K562 (cell line): Measurements from ENCODE around the gene RHOU. TPM values are rescaled to one million over a fixed set of nuclear protein-coding genes. Genes with fewer than 3 reads are reported as not detected.

Experiments used
- ATAC-seq: fragments of 200-7000 bp; cut with Tn5 transposase; 3 replicates; pipeline ENCODE4 v1.9.1; 2020; ENCODE audit warnings: moderate library complexity
- BruUV-seq: library from RNA; stranded (reverse); fragments of 400-500 nt; replicated peaks from 2 replicates; lab custom pipeline; 2021; lab: Mats Ljungman, UMichigan
- CTCF ChIA-PET: fragments of 300-600 bp; formaldehyde crosslinking; extraction: SDS; loops from one replicate; lab custom pipeline; 2021; ENCODE audit warnings: low intra/inter-chr PET ratio; lab: Yijun Ruan, JAX
- POLR2A ChIA-PET: fragments of 300-600, 350-650 bp; sonication (Branson Sonifier 250); formaldehyde crosslinking; extraction: SDS; loops from one replicate; lab custom pipeline; 2021; ENCODE audit warnings: antibody characterized with exemption, inconsistent platforms; lab: Yijun Ruan, JAX
- DNase-seq, 4 experiments: peaks; one replicate each; pipeline versions ENCODE4 v3.0.0 to v3.0.0-alpha.2; 2011 to 2018; ENCODE audit warnings: low spot score in 3 of 4, mixed read lengths in 3 of 4; ENCODE audit errors: extremely low read depth in 1 of 4
- FAIRE-seq: peaks from 2 replicates; lab custom pipeline; 2011; peaks lifted over from hg19 to GRCh38; lab: Jason Lieb, UNC
- H2AFZ ChIP-seq: 2 replicates; pipeline ENCODE4 v1.6.0; 2011; ENCODE audit warnings: low read depth, low read length, control low read depth, inconsistent platforms
- H3K27ac ChIP-seq: fragments of 200-600 bp; 3 replicates; pipeline ENCODE4 v1.8.0; 2011; ENCODE audit warnings: low read depth, mild to moderate bottlenecking, control low read depth, inconsistent platforms, low read length, moderate library complexity, mixed read lengths; ENCODE audit errors: extremely low read depth
- H3K27me3 ChIP-seq, 2 experiments: fragments of 300-600 bp in 1 of 2; 2 replicates in 1 of 2; 3 replicates in 1 of 2; pipeline versions ENCODE4 v1.6.0 to v1.8.0; 2011; ENCODE audit warnings: inconsistent platforms in 2 of 2, low read length in 2 of 2, mild to moderate bottlenecking in 1 of 2, mixed read lengths in 1 of 2, moderate library complexity in 1 of 2; ENCODE audit not compliant: control insufficient read depth in 2 of 2, insufficient read depth in 2 of 2
- H3K36me3 ChIP-seq: fragments of 300-600 bp; 3 replicates; pipeline ENCODE4 v1.8.0; 2011; ENCODE audit warnings: mild to moderate bottlenecking, low read length, inconsistent platforms; ENCODE audit not compliant: control insufficient read depth, insufficient read depth
- H3K4me1 ChIP-seq, 2 experiments: fragments of 200-600 bp in 1 of 2; replicated peaks in 1 of 2; 2 replicates in 1 of 2; 3 replicates in 1 of 2; pipeline versions ENCODE4 v1.5.1 to v1.8.0; 2011; ENCODE audit warnings: inconsistent platforms in 2 of 2, low read length in 2 of 2, mild to moderate bottlenecking in 1 of 2, mixed read lengths in 1 of 2, moderate library complexity in 1 of 2; ENCODE audit not compliant: control insufficient read depth in 2 of 2, insufficient read depth in 2 of 2
- H3K4me2 ChIP-seq: 2 replicates; pipeline ENCODE4 v1.6.1; 2011; ENCODE audit warnings: low read length, control low read depth, inconsistent platforms, mixed read lengths; ENCODE audit not compliant: insufficient read depth
- H3K4me3 ChIP-seq: fragments of 200-600 bp; sonication (generic), shearing (Covaris generic); 2 replicates; pipeline ENCODE4 v1.5.1; 2016; ENCODE audit warnings: control low read depth, inconsistent platforms
- H3K79me2 ChIP-seq: fragments of 200-600 bp; 3 replicates; pipeline ENCODE4 v1.8.0; 2011; ENCODE audit warnings: low read length, inconsistent platforms; ENCODE audit not compliant: control insufficient read depth, insufficient read depth
- H3K9ac ChIP-seq, 2 experiments: 2 replicates each; pipeline versions ENCODE4 v1.6.0 to v1.6.1; 2011; ENCODE audit warnings: low read depth in 2 of 2, low read length in 2 of 2, control low read depth in 1 of 2, inconsistent platforms in 1 of 2, mild to moderate bottlenecking in 1 of 2, mixed read lengths in 1 of 2; ENCODE audit not compliant: insufficient read depth in 1 of 2
- H3K9me1 ChIP-seq: one replicate; pipeline ENCODE4 v1.6.0; 2011; ENCODE audit warnings: inconsistent platforms, mild to moderate bottlenecking, low read length, moderate library complexity; ENCODE audit not compliant: control insufficient read depth, insufficient read depth
- H3K9me3 ChIP-seq: replicated peaks from 2 replicates; pipeline ENCODE4 v1.5.1; 2011; ENCODE audit warnings: low read depth, low read length, inconsistent platforms; ENCODE audit not compliant: control insufficient read depth, insufficient read depth
- H4K20me1 ChIP-seq: replicated peaks from 2 replicates; pipeline ENCODE4 v1.6.1; 2011; ENCODE audit warnings: low read length, inconsistent platforms, mixed read lengths; ENCODE audit not compliant: control insufficient read depth, insufficient read depth
- EGR1 ChIP-seq: fragments of 450-650 bp; conservative IDR thresholded peaks from 2 replicates; pipeline ENCODE4 v1.6.1; 2017; ENCODE audit warnings: mild to moderate bottlenecking
- GATA2 ChIP-seq: sonication (generic); formaldehyde crosslinking; IDR thresholded peaks from 2 replicates; pipeline ENCODE4 v1.4.0; 2020; ENCODE audit warnings: mild to moderate bottlenecking, missing genetic modification reagents
- KDM2B ChIP-seq: fragments of 250-450 bp; sonication (Bioruptor Pico); IDR thresholded peaks from 2 replicates; pipeline ENCODE4 v1.8.0; 2021; ENCODE audit warnings: mild to moderate bottlenecking, moderate library complexity
- SRSF1 ChIP-seq: fragments of 200-400 bp; formaldehyde crosslinking; IDR thresholded peaks from 2 replicates; pipeline ENCODE4 v1.6.1; 2017; ENCODE audit warnings: mild to moderate bottlenecking, low read depth, low read length, moderate library complexity
- ZBTB26 ChIP-seq: fragments of 450-650 bp; formaldehyde crosslinking; IDR thresholded peaks from 2 replicates; pipeline ENCODE4 v1.4.0; 2022; ENCODE audit warnings: missing genetic modification characterization
- ZZZ3 ChIP-seq: fragments of 450-650 bp; IDR thresholded peaks from 2 replicates; pipeline ENCODE4 v1.6.1; 2016; ENCODE audit warnings: antibody characterized with exemption, mild to moderate bottlenecking, moderate library complexity
- WGBS: fragments of 100-300 bp; shearing (Covaris generic); methylation state at CpG from one replicate; pipeline ENCODE4 v1.1.6; 2016; ENCODE audit warnings: low coverage, mixed read lengths; ENCODE audit not compliant: insufficient coverage; ENCODE audit errors: missing lambda C conversion rate; 5-methylcytosine and 5-hydroxymethylcytosine counted together
- in situ Hi-C: fragments of 300-500 bp; cut with MboI; formaldehyde crosslinking; loops from 4 replicates; pipeline ENCODE4 v1.15.0; 2018; ENCODE audit warnings: inconsistent platforms, mixed read lengths
- intact Hi-C: fragments of 100-400 bp; cut with micrococcal nuclease; formaldehyde crosslinking; loops from 2 replicates; pipeline ENCODE4 v1.14.2; 2022
- polyA plus RNA-seq, 8 experiments: library from polyadenylated mRNA; depleted of rRNA in 4 of 8; stranded (reverse) in 5 of 8; unstranded in 3 of 8; fragments of >200 nt; fragmentation: Nextera tagmentation in 2 of 8; fragmentation: Illumina TruSeq in 1 of 8; extraction: Ambion mirVana in 2 of 8; extraction: Trizol in 1 of 8; gene quantifications; 2 replicates each; pipeline versions ENCODE4 v1.2.1 to v1.2.3, GENCODE V29; 2011 to 2014; ENCODE audit warnings: inconsistent platforms in 1 of 8, missing spikeins in 1 of 8
- total RNA-seq, 7 experiments: library from RNA; depleted of rRNA in 6 of 7; stranded (reverse); fragments of >200 nt in 6 of 7; fragmentation: Illumina TruSeq in 2 of 7; extraction: Trizol in 2 of 7; gene quantifications; 2 replicates each; pipeline versions ENCODE4 v1.2.1 to v1.2.3, GENCODE V29; 2011 to 2021; ENCODE audit warnings: low replicate concordance in 1 of 7
- TF ChIP-seq, protein P1 (sequence below): fragments of 450-650 bp; IDR thresholded peaks from 2 replicates; pipeline ENCODE4 v1.6.1; 2017; ENCODE audit warnings: antibody characterized with exemption
- TF ChIP-seq, protein P2 (sequence below): fragments of 250-450 bp; sonication (Bioruptor Pico); IDR thresholded peaks from 2 replicates; pipeline ENCODE4 v1.8.0; 2021; ENCODE audit warnings: borderline replicate concordance, mild to moderate bottlenecking, moderate library complexity; ENCODE audit not compliant: poor library complexity, severe bottlenecking
- TF ChIP-seq, protein P3 (sequence below): fragments of 450-650 bp; formaldehyde crosslinking; IDR thresholded peaks from 2 replicates; pipeline ENCODE4 v1.4.0; 2022; ENCODE audit warnings: missing genetic modification characterization
- TF ChIP-seq, protein P4 (sequence below): fragments of 250-450 bp; sonication (Bioruptor Pico); IDR thresholded peaks from 2 replicates; pipeline ENCODE4 v1.4.0; 2020; ENCODE audit warnings: mild to moderate bottlenecking, moderate library complexity

The RHOU gene
- total and polyA plus RNA-seq, 9 of the 15 experiments (the other 6 are each of a cell fraction or from before 2014, with no cell fraction given) = 0.07 TPM; not detected in 8

DNA sequence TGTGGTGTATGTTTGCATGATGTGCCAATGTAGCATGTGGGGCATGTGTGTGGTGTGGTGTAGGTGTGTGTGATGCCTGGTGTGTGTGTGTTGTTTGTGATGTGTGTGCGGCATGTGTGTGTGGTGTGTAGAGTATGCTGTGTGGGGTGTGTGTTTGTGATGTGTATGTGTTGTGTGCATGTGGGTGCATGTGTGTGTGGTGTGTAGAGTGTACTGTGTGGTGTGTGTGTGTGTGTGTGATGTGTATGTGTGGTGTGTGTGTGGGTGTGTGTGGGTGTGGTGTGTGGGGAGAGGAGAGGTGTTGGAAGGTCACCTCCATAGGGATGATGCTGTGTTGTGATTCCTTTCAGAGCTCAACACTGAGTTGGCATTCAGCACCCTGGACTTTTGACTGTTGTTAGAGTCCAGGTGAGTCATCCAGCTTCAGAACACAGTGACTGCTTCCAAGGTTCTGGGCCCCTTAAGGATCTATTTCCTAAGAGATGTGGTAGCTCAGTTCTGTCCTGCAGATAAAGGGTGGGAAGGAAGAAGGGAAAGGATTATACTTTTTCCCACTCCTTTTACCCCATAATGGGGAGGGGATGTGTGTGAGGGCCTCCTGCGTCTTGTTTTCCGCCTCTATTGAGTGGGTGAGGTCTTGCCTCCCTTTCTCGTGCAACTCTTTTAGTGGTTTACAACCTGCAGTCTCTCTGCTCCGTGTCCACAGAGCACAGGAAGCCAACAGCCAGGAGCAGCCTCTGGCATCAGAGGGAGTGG lies 47.6 kb downstream of the RHOU start:
- no peak overlapping the region for H3K4me3 ChIP-seq
- TF ChIP-seq, protein P1, sequence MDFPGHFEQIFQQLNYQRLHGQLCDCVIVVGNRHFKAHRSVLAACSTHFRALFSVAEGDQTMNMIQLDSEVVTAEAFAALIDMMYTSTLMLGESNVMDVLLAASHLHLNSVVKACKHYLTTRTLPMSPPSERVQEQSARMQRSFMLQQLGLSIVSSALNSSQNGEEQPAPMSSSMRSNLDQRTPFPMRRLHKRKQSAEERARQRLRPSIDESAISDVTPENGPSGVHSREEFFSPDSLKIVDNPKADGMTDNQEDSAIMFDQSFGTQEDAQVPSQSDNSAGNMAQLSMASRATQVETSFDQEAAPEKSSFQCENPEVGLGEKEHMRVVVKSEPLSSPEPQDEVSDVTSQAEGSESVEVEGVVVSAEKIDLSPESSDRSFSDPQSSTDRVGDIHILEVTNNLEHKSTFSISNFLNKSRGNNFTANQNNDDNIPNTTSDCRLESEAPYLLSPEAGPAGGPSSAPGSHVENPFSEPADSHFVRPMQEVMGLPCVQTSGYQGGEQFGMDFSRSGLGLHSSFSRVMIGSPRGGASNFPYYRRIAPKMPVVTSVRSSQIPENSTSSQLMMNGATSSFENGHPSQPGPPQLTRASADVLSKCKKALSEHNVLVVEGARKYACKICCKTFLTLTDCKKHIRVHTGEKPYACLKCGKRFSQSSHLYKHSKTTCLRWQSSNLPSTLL = 0 out of 2 replicates have a peak, but pooled peaks have one; percentile 27
- TF ChIP-seq KDM2B (CRISPR knock-in tag) = no peak
- TF ChIP-seq, protein P2, sequence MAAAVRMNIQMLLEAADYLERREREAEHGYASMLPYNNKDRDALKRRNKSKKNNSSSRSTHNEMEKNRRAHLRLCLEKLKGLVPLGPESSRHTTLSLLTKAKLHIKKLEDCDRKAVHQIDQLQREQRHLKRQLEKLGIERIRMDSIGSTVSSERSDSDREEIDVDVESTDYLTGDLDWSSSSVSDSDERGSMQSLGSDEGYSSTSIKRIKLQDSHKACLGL (CRISPR knock-in tag) = no peak
- no peak for TF ChIP-seq ZZZ3
- TF ChIP-seq ZBTB26 (CRISPR knock-in tag) = peak; percentile 48; the same call in 1 of the 2 replicates
- TF ChIP-seq, protein P3, sequence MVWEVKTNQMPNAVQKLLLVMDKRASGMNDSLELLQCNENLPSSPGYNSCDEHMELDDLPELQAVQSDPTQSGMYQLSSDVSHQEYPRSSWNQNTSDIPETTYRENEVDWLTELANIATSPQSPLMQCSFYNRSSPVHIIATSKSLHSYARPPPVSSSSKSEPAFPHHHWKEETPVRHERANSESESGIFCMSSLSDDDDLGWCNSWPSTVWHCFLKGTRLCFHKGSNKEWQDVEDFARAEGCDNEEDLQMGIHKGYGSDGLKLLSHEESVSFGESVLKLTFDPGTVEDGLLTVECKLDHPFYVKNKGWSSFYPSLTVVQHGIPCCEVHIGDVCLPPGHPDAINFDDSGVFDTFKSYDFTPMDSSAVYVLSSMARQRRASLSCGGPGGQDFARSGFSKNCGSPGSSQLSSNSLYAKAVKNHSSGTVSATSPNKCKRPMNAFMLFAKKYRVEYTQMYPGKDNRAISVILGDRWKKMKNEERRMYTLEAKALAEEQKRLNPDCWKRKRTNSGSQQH = peak; percentile 10
- TF ChIP-seq, protein P4, sequence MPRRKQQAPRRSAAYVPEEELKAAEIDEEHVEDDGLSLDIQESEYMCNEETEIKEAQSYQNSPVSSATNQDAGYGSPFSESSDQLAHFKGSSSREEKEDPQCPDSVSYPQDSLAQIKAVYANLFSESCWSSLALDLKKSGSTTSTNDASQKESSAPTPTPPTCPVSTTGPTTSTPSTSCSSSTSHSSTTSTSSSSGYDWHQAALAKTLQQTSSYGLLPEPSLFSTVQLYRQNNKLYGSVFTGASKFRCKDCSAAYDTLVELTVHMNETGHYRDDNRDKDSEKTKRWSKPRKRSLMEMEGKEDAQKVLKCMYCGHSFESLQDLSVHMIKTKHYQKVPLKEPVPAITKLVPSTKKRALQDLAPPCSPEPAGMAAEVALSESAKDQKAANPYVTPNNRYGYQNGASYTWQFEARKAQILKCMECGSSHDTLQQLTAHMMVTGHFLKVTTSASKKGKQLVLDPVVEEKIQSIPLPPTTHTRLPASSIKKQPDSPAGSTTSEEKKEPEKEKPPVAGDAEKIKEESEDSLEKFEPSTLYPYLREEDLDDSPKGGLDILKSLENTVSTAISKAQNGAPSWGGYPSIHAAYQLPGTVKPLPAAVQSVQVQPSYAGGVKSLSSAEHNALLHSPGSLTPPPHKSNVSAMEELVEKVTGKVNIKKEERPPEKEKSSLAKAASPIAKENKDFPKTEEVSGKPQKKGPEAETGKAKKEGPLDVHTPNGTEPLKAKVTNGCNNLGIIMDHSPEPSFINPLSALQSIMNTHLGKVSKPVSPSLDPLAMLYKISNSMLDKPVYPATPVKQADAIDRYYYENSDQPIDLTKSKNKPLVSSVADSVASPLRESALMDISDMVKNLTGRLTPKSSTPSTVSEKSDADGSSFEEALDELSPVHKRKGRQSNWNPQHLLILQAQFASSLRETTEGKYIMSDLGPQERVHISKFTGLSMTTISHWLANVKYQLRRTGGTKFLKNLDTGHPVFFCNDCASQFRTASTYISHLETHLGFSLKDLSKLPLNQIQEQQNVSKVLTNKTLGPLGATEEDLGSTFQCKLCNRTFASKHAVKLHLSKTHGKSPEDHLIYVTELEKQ (CRISPR knock-in tag) = no peak
- TF ChIP-seq SRSF1 = no peak
- peak; percentile 32 for TF ChIP-seq EGR1
- no peak for TF ChIP-seq GATA2
- in situ Hi-C loops (no loop called here), intact Hi-C loops (no loop called here)
- ChIA-PET POLR2A (interaction anchor here (0.6 to 1.1 kb wide), 2 partner anchors 20 to 376 kb away, joined by 3 read pairs; partner anchors contain the start of gene TRIM11), CTCF (no interaction called here)
- H3K4me2 ChIP-seq = no peak overlapping the region
- H3K27ac ChIP-seq = no peak overlapping the region
- H3K27me3 ChIP-seq = peaks cover 4 to 21% of the 10 kb centered on the region in 2 experiments; a peak in 4 of 5 replicates
- H3K36me3 ChIP-seq = no peaks in the 10 kb centered on the region
- WGBS = 6% methylated on average over 5 of the region's 5 CpGs
- no peaks in the 10 kb centered on the region for H3K4me1 ChIP-seq
- no peaks in the 10 kb centered on the region for H4K20me1 ChIP-seq
- ATAC-seq (no peak), FAIRE-seq (peak; percentile 37), DNase-seq (no peak)
- no TSS peak for BruUV-seq
- H3K9ac ChIP-seq = no peak overlapping the region
- no peaks in the 10 kb centered on the region for H3K79me2 ChIP-seq
- H2AFZ ChIP-seq = no peak overlapping the region
- no peaks in the 10 kb centered on the region for H3K9me1 ChIP-seq
- no peaks in the 10 kb centered on the region for H3K9me3 ChIP-seq
